Measurements from ENCODE around the gene NRTN. TPM values are rescaled to one million over a fixed set of nuclear protein-coding genes. Genes with fewer than 3 reads are reported as not detected.

The NRTN gene
- total RNA-seq, 4 donors from 2014 or later: 1.1 to 3.8 (median 1.4) TPM

GRCh38 chr19:5795382-5795919 lies 9.4 kb upstream of the NRTN start:
- H3K27ac ChIP-seq: no peak overlapping the region
- no peak for DNase-seq
- 82 to 84% methylated on average over 7 of the region's 7 CpGs for WGBS, 2 donors
- no peaks in the 10 kb centered on the region for H3K9me3 ChIP-seq
- no peaks in the 10 kb centered on the region for H3K36me3 ChIP-seq
- H3K4me3 ChIP-seq: no peak overlapping the region
- peaks cover 0 to 12% (median 0%) of the 10 kb centered on the region in 3 donors for H3K4me1 ChIP-seq
- intact Hi-C loops (cut with DNase I): no loop called here
- TF ChIP-seq CTCF (IDR thresholded peaks at IDR 0.05): no peak
- TF ChIP-seq POLR2A (IDR thresholded peaks at IDR 0.05): no peak
- peaks cover 0 to 19% (median 0%) of the 10 kb centered on the region in 4 donors for H3K27me3 ChIP-seq

- Histone ChIP-seq H3K36me3 (no peaks in the 10 kb centered on the region), H3K4me3 (no peak overlapping the region), H3K9me3 (no peaks in the 10 kb centered on the region), H3K27ac (no peak overlapping the region), H3K4me1 (peaks cover 0 to 34% (median under 1%) of the 10 kb centered on the region in 3 donors), H3K27me3 (peaks cover 0 to 46% (median 3%) of the 10 kb centered on the region in 4 donors)
- no peak for DNase-seq
- TF ChIP-seq POLR2A (IDR thresholded peaks at IDR 0.05) (no peak), CTCF (IDR thresholded peaks at IDR 0.05) (no peak)
- intact Hi-C loops (cut with DNase I): no loop called here
- WGBS, 2 donors: 85 to 87% methylated on average over 8 of the region's 8 CpGs
Measured at GRCh38 chr19:5798244-5798643, 6.6 kb upstream of the NRTN start.

- DNase-seq: no peak
- Histone ChIP-seq H3K4me3 (no peak overlapping the region), H3K4me1 (peaks cover 8 to 42% (median 13%) of the 10 kb centered on the region in 3 donors), H3K27ac (no peak overlapping the region), H3K36me3 (no peaks in the 10 kb centered on the region), H3K27me3 (peaks cover 0 to 58% (median 3%) of the 10 kb centered on the region in 4 donors), H3K9me3 (no peaks in the 10 kb centered on the region)
- WGBS, 2 donors: 40 to 79% methylated on average over 1 to 11 of the region's 37 CpGs
- intact Hi-C loops (cut with DNase I): no loop called here
- TF ChIP-seq CTCF (IDR thresholded peaks at IDR 0.05) (no peak), POLR2A (IDR thresholded peaks at IDR 0.05) (no peak)
Measured at GRCh38 chr19:5799247-5800241, 5.3 kb upstream of the NRTN start.

- intact Hi-C loops (cut with DNase I): no loop called here
- WGBS, 2 donors: 67 to 73% methylated on average over 7 to 9 of the region's 17 CpGs
- no peak overlapping the region for H3K4me3 ChIP-seq
- peaks cover 0 to 67% (median 3%) of the 10 kb centered on the region in 4 donors for H3K27me3 ChIP-seq
- TF ChIP-seq CTCF (IDR thresholded peaks at IDR 0.05) (no peak), POLR2A (IDR thresholded peaks at IDR 0.05) (no peak)
- no peak for DNase-seq
- H3K36me3 ChIP-seq: no peaks in the 10 kb centered on the region
- H3K4me1 ChIP-seq: peaks cover 9 to 43% (median 21%) of the 10 kb centered on the region in 3 donors
- no peaks in the 10 kb centered on the region for H3K9me3 ChIP-seq
- H3K27ac ChIP-seq: no peak overlapping the region
Measured at GRCh38 chr19:5800361-5801270, 4.3 kb upstream of the NRTN start.

All from esophagus squamous epithelium (tissue), 5 donors.